Prostate gland (tissue), 2 donors: ENCODE measurements around the gene PHF20.
"Not testable (repeated sequence)": the region's sequence is repeated elsewhere in the genome, so short reads cannot be mapped to it uniquely, and the experiment has no call there.

Experiments
- CTCF ChIP-seq, 4 experiments: fragments of 200-600 bp in 2 of 4; fragments of 450-650 bp in 2 of 4; sonication (generic) in 2 of 4; IDR thresholded peaks; 1 replicate in 3 of 4; 2 replicates in 1 of 4; pipeline ENCODE4 v1.5.1; 2016 to 2019; ENCODE audit warnings: antibody characterized with exemption in 4 of 4, mild to moderate bottlenecking in 2 of 4, moderate library complexity in 2 of 4
- POLR2A ChIP-seq: fragments of 450-650 bp; IDR thresholded peaks from one replicate; pipeline ENCODE4 v1.6.1; 2016; ENCODE audit warnings: antibody characterized with exemption, mild to moderate bottlenecking

- TF ChIP-seq CTCF (IDR thresholded peaks at IDR 0.05); POLR2A: not testable (repeated sequence)
Measured at GRCh38 chr20:35764936-35765335, 6.9 kb upstream of the PHF20 start.
